Caco-2 (cell line): ENCODE data around the gene HEPN1. TPM values are rescaled to one million over a fixed set of nuclear protein-coding genes. Genes with fewer than 3 reads are reported as not detected.

Source experiments
- BruUV-seq: library from RNA; stranded (reverse); fragments of 400-500 nt; replicated peaks from 2 replicates; lab custom pipeline; 2021; lab: Mats Ljungman, UMichigan
- CTCF ChIA-PET: fragments of 300-600 bp; sonication (Branson Sonifier 250); formaldehyde crosslinking; loops from one replicate; lab custom pipeline; 2022; ENCODE audit warnings: antibody characterized with exemption; lab: Charles Lee
- POLR2A ChIA-PET: fragments of 300-600 bp; sonication (Branson Sonifier 250); formaldehyde crosslinking; loops from one replicate; lab custom pipeline; 2022; ENCODE audit warnings: antibody characterized with exemption; lab: Charles Lee
- DNase-seq, 2 experiments: peaks; one replicate each; pipeline versions ENCODE4 v3.0.0 to v3.0.0-alpha.2; 2020 to 2022
- H3K27me3 ChIP-seq: replicated peaks from 2 replicates; pipeline ENCODE4 v1.6.0; 2011; ENCODE audit warnings: low read length; ENCODE audit not compliant: control insufficient read depth, insufficient read depth
- H3K36me3 ChIP-seq: 2 replicates; pipeline ENCODE4 v1.5.1; 2011; ENCODE audit warnings: low read length; ENCODE audit not compliant: control insufficient read depth, insufficient read depth
- H3K4me1 ChIP-seq: fragments of 250-450 bp; sonication (Bioruptor Pico); 2 replicates; pipeline ENCODE4 v1.5.1; 2020; ENCODE audit warnings: mild to moderate bottlenecking
- H3K4me3 ChIP-seq: 2 replicates; pipeline ENCODE4 v1.5.1; 2011; ENCODE audit warnings: low read depth, mild to moderate bottlenecking, control low read depth, low read length
- H3K9me3 ChIP-seq: fragments of 250-450 bp; sonication (Bioruptor Pico); 2 replicates; pipeline ENCODE4 v1.5.1; 2020; ENCODE audit warnings: mild to moderate bottlenecking, moderate library complexity
- H3K27ac Mint-ChIP-seq: one replicate; pipeline ENCODE4 v1.8.0; 2022; ENCODE audit warnings: mixed read lengths; ENCODE audit not compliant: unreplicated experiment
- H3K27me3 Mint-ChIP-seq: one replicate; pipeline ENCODE4 v1.8.0; 2022; ENCODE audit warnings: mixed read lengths; ENCODE audit not compliant: insufficient read depth, unreplicated experiment
- H3K36me3 Mint-ChIP-seq: one replicate; pipeline ENCODE4 v1.8.0; 2022; ENCODE audit warnings: mild to moderate bottlenecking, mixed read lengths; ENCODE audit not compliant: insufficient read depth, unreplicated experiment
- H3K4me1 Mint-ChIP-seq: one replicate; pipeline ENCODE4 v1.8.0; 2022; ENCODE audit warnings: low read depth, mixed read lengths; ENCODE audit not compliant: unreplicated experiment
- H3K4me3 Mint-ChIP-seq: one replicate; pipeline ENCODE4 v1.8.0; 2022; ENCODE audit warnings: mild to moderate bottlenecking, moderate library complexity, mixed read lengths; ENCODE audit not compliant: unreplicated experiment
- H3K9me3 Mint-ChIP-seq: one replicate; pipeline ENCODE4 v1.8.0; 2022; ENCODE audit warnings: mixed read lengths; ENCODE audit not compliant: unreplicated experiment
- intact Hi-C: fragments of 100-400 bp; cut with micrococcal nuclease; formaldehyde crosslinking; loops from one replicate; pipeline ENCODE4 v1.10.0; 2022; ENCODE audit not compliant: unreplicated experiment
- total RNA-seq: library from RNA; stranded (reverse); gene quantifications from 2 replicates; pipeline ENCODE4 v1.2.3, GENCODE V29; 2022
- TF ChIP-seq, protein P1 (sequence below), 2 experiments: fragments of 200-600 bp in 1 of 2; IDR thresholded peaks; 1 replicate in 1 of 2; 2 replicates in 1 of 2; pipeline versions ENCODE4 v1.5.1 to v1.8.0; 2011 to 2022; ENCODE audit warnings: antibody characterized with exemption in 1 of 2, control low read depth in 1 of 2, inconsistent platforms in 1 of 2, low read depth in 1 of 2, low read length in 1 of 2, mild to moderate bottlenecking in 1 of 2, moderate library complexity in 1 of 2; ENCODE audit not compliant: insufficient read depth in 1 of 2, severe bottlenecking in 1 of 2, unreplicated experiment in 1 of 2

The HEPN1 gene
- total RNA-seq, 1 experiment from 2014 or later: not detected

- Histone ChIP-seq H3K27me3 (no peaks in the 10 kb centered on the region), H3K4me3 (no peak overlapping the region), H3K36me3 (no peaks in the 10 kb centered on the region), H3K9me3 (no peaks in the 10 kb centered on the region), H3K4me1 (no peaks in the 10 kb centered on the region)
- ChIA-PET CTCF (no interaction called here), POLR2A (no interaction called here)
- Mint-ChIP-seq H3K4me3 (no peak overlapping the region), H3K4me1 (no peaks in the 10 kb centered on the region), H3K27me3 (no peaks in the 10 kb centered on the region), H3K27ac (no peak overlapping the region), H3K36me3 (no peaks in the 10 kb centered on the region), H3K9me3 (no peaks in the 10 kb centered on the region)
- TF ChIP-seq, protein P1, sequence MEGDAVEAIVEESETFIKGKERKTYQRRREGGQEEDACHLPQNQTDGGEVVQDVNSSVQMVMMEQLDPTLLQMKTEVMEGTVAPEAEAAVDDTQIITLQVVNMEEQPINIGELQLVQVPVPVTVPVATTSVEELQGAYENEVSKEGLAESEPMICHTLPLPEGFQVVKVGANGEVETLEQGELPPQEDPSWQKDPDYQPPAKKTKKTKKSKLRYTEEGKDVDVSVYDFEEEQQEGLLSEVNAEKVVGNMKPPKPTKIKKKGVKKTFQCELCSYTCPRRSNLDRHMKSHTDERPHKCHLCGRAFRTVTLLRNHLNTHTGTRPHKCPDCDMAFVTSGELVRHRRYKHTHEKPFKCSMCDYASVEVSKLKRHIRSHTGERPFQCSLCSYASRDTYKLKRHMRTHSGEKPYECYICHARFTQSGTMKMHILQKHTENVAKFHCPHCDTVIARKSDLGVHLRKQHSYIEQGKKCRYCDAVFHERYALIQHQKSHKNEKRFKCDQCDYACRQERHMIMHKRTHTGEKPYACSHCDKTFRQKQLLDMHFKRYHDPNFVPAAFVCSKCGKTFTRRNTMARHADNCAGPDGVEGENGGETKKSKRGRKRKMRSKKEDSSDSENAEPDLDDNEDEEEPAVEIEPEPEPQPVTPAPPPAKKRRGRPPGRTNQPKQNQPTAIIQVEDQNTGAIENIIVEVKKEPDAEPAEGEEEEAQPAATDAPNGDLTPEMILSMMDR (IDR thresholded peaks at IDR 0.05; ENCODE audit: insufficient read depth in 1 of 2, low read depth in 1 of 2, low read length in 1 of 2, severe bottlenecking in 1 of 2, unreplicated experiment in 1 of 2): no peak
- BruUV-seq: no TSS peak
- intact Hi-C loops: no loop called here
- DNase-seq: no peak
Measured at GRCh38 chr11:124942466-124943253, 23.6 kb downstream of the HEPN1 start.

DNA sequence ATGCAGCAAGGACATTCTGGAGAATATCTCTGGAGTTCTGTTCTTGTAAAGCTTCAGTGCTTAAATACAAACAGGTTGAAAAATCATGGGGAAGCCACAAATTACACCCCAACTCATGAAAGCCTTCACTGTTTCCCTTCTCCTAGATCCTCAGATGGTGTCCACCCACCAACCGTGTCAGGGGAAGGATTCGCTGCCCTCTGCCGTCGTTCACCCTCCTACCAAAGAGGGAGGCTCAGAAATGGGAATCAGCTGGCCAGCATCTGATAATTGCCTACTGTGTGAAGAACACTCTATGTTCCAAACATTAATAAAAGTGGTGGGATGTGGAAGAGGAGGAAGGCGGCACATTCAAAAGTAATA lies 24.2 kb downstream of the HEPN1 start:
- H3K36me3 Mint-ChIP-seq: no peaks in the 10 kb centered on the region
- intact Hi-C loops: no loop called here
- peaks cover 4% of the 10 kb centered on the region for H3K9me3 Mint-ChIP-seq
- peaks cover 5% of the 10 kb centered on the region for H3K27me3 Mint-ChIP-seq
- ChIA-PET POLR2A (no interaction called here), CTCF (no interaction called here)
- Histone ChIP-seq H3K36me3 (no peaks in the 10 kb centered on the region), H3K4me1 (no peaks in the 10 kb centered on the region), H3K27me3 (no peaks in the 10 kb centered on the region), H3K9me3 (no peaks in the 10 kb centered on the region), H3K4me3 (no peak overlapping the region)
- H3K27ac Mint-ChIP-seq: no peak overlapping the region
- TF ChIP-seq, protein P1 (IDR thresholded peaks at IDR 0.05; ENCODE audit: insufficient read depth in 1 of 2, low read depth in 1 of 2, low read length in 1 of 2, severe bottlenecking in 1 of 2, unreplicated experiment in 1 of 2): no peak
- no peak overlapping the region for H3K4me3 Mint-ChIP-seq
- H3K4me1 Mint-ChIP-seq: no peaks in the 10 kb centered on the region
- no peak for DNase-seq
- BruUV-seq: no TSS peak

DNA sequence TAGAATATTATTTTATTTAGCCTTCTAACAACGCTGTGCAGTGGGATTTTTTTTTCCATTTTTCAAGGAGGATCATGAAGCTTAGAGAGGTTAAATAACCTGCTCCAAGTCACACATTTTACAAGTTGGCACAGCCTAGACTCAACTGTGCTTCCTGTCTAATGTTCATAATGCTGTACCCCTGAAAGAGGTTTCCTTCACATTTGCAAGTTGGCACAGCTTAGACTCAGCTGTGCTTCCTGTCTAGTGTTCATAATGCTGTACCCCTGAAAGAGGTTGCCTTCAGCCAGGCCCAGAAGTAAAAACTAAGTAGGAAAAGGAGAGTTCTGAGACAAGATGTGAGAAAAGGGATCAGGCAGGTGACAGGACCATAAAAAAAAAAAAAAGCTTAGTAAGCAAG lies 24.7 kb downstream of the HEPN1 start:
- H3K4me3 ChIP-seq: no peak overlapping the region
- no peaks in the 10 kb centered on the region for H3K36me3 ChIP-seq
- no peak for DNase-seq
- ChIA-PET CTCF (no interaction called here), POLR2A (no interaction called here)
- H3K36me3 Mint-ChIP-seq: no peaks in the 10 kb centered on the region
- H3K4me3 Mint-ChIP-seq: no peak overlapping the region
- H3K9me3 Mint-ChIP-seq: peaks cover 9% of the 10 kb centered on the region
- TF ChIP-seq, protein P1 (IDR thresholded peaks at IDR 0.05; ENCODE audit: insufficient read depth in 1 of 2, low read depth in 1 of 2, low read length in 1 of 2, severe bottlenecking in 1 of 2, unreplicated experiment in 1 of 2): no peak
- intact Hi-C loops: no loop called here
- no peak overlapping the region for H3K27ac Mint-ChIP-seq
- H3K9me3 ChIP-seq: no peaks in the 10 kb centered on the region
- no TSS peak for BruUV-seq
- no peaks in the 10 kb centered on the region for H3K4me1 ChIP-seq
- H3K4me1 Mint-ChIP-seq: no peaks in the 10 kb centered on the region
- no peaks in the 10 kb centered on the region for H3K27me3 ChIP-seq
- peaks cover 8% of the 10 kb centered on the region for H3K27me3 Mint-ChIP-seq
